Measurements from ENCODE around the gene DEFB121.
"Not testable (repeated sequence)": the region's sequence is repeated elsewhere in the genome, so short reads cannot be mapped to it uniquely, and the experiment has no call there.

The DEFB121 gene

GRCh38 chr20:31406115-31406514, at the start of gene DEFB121:
Gene DEFB121, minus strand, starts transcription at chr20:31406215. Its CDS starts 63 bp downstream, at chr20:31406152.
- DNase-seq = no peak

- no peak for DNase-seq
Measured at GRCh38 chr20:31454361-31454760, 48.3 kb upstream of the DEFB121 start.

GRCh38 chr20:31452575-31452974, 46.6 kb upstream of the DEFB121 start:
- DNase-seq = no peak

GRCh38 chr20:31449511-31450414, 43.7 kb upstream of the DEFB121 start:
- no peak for DNase-seq

- no peak for DNase-seq
Measured at GRCh38 chr20:31446084-31446819, 40.2 kb upstream of the DEFB121 start.

- no peak for DNase-seq
Measured at GRCh38 chr20:31440012-31440659, 34.1 kb upstream of the DEFB121 start, which contains the start of gene DEFB123. Gene DEFB123, plus strand, starts transcription at chr20:31440632. Its CDS starts 67 bp downstream, at chr20:31440699.

GRCh38 chr20:31430568-31431115, 24.6 kb upstream of the DEFB121 start:
- DNase-seq = no peak

GRCh38 chr20:31427576-31427975, 21.6 kb upstream of the DEFB121 start:
- DNase-seq = not testable (repeated sequence)

- not testable (repeated sequence) for DNase-seq
Measured at GRCh38 chr20:31426891-31427551, 21.0 kb upstream of the DEFB121 start.

- no peak for DNase-seq
Measured at GRCh38 chr20:31425797-31426196, 19.8 kb upstream of the DEFB121 start.

- DNase-seq = no peak
Measured at GRCh38 chr20:31418307-31418706, 12.3 kb upstream of the DEFB121 start.

- no peak for DNase-seq
Measured at GRCh38 chr20:31415653-31416052, 9.6 kb upstream of the DEFB121 start.

GRCh38 chr20:31414381-31414780, 8.4 kb upstream of the DEFB121 start:
- no peak for DNase-seq

- no peak for DNase-seq
Measured at GRCh38 chr20:31410011-31410410, 4.0 kb upstream of the DEFB121 start.

- no peak for DNase-seq
Measured at GRCh38 chr20:31403886-31404285, 2.1 kb downstream of the DEFB121 start.

GRCh38 chr20:31394900-31395299, 11.1 kb downstream of the DEFB121 start:
- no peak for DNase-seq

GRCh38 chr20:31392836-31393235, 13.2 kb downstream of the DEFB121 start:
- DNase-seq = no peak

GRCh38 chr20:31390490-31390889, 15.5 kb downstream of the DEFB121 start, which contains the start of gene DEFB119:
Gene DEFB119, minus strand, starts transcription at chr20:31390590. Its CDS starts 107 bp downstream, at chr20:31390483.
- DNase-seq = no peak

GRCh38 chr20:31374346-31374745, 31.7 kb downstream of the DEFB121 start:
- no peak for DNase-seq

GRCh38 chr20:31368301-31368700, 37.7 kb downstream of the DEFB121 start, which contains the start of gene DEFB118:
Gene DEFB118, plus strand, starts transcription at chr20:31368601. Its CDS starts 50 bp downstream, at chr20:31368651.
- DNase-seq = no peak

GRCh38 chr20:31364272-31364671, 41.7 kb downstream of the DEFB121 start:
- not testable (repeated sequence) for DNase-seq

- no peak for DNase-seq
Measured at GRCh38 chr20:31363295-31363694, 42.7 kb downstream of the DEFB121 start.

All from NCI-H345 (cell line).